AG09309 (cell line): ENCODE results near the gene TRIM17.

Experiments
- DNase-seq: peaks from one replicate; pipeline ENCODE4 v3.0.0-alpha.2; 2010; ENCODE audit warnings: low read depth
- H3K4me3 ChIP-seq: 2 replicates; pipeline ENCODE4 v1.5.1; 2011; ENCODE audit warnings: mild to moderate bottlenecking, low read depth, low read length, moderate library complexity; ENCODE audit not compliant: control insufficient read depth
- CTCF ChIP-seq: IDR thresholded peaks from 2 replicates; pipeline ENCODE4 v1.5.1; 2011; ENCODE audit warnings: mild to moderate bottlenecking, low read depth, low read length, inconsistent platforms; ENCODE audit not compliant: insufficient read depth, control insufficient read depth; ENCODE audit errors: missing control alignments

TRIM17 gene

GRCh38 chr1:228358764-228359612 lies 57.7 kb downstream of the TRIM17 start:
- H3K4me3 ChIP-seq = no peak overlapping the region
- TF ChIP-seq CTCF = no peak
- DNase-seq = no peak

- no peak for DNase-seq
- no peak for TF ChIP-seq CTCF
- no peak overlapping the region for H3K4me3 ChIP-seq
These were observed 58.5 kb downstream of the TRIM17 start for GRCh38 chr1:228358039-228358763.
